Measurements from ENCODE around the gene MKLN1. TPM values are rescaled to one million over a fixed set of nuclear protein-coding genes. Genes with fewer than 3 reads are reported as not detected.

The MKLN1 gene
- total RNA-seq, 3 donors from 2014 or later, result 78.1 to 113 (median 80.3) TPM

DNA sequence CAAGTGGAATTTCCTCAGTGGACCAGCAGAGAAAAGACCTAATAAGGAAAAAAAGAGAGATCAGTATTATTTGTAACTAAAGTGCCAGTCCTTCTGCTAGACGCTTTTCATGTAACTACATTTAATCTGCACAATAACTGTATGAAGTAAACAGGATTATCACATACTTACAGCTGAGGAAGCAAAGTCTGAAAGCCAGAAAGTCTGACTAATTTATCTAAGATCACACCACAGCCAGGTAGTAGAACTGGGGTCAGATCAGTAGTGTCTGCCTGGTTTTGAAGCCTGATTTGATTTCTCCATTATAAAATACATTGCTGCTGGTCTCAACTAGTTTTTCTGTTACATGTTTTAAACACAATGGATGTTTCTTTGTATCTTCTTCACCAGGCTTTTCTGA, 159.5 kb downstream of the MKLN1 start:
- Histone ChIP-seq H3K27me3 (no peaks in the 10 kb centered on the region), H3K9me3 (no peaks in the 10 kb centered on the region), H3K27ac (no peak overlapping the region), H3K36me3 (no peaks in the 10 kb centered on the region), H3K4me3 (no peak overlapping the region), H3K4me1 (no peaks in the 10 kb centered on the region)
- no peak for TF ChIP-seq CTCF (IDR thresholded peaks at IDR 0.05)
- TF ChIP-seq POLR2A (IDR thresholded peaks at IDR 0.05), result no peak
- TF ChIP-seq POLR2AphosphoS5 (IDR thresholded peaks at IDR 0.05), result no peak
- no peak for DNase-seq (ENCODE audit: low spot score in 2 of 2)
- intact Hi-C loops (cut with DNase I; ENCODE audit: low total_unique reads), result no loop called here

- DNase-seq (ENCODE audit: low spot score in 2 of 2), result no peak
- Histone ChIP-seq H3K36me3 (no peaks in the 10 kb centered on the region), H3K9me3 (no peaks in the 10 kb centered on the region), H3K27me3 (no peaks in the 10 kb centered on the region), H3K4me1 (no peaks in the 10 kb centered on the region), H3K27ac (no peak overlapping the region), H3K4me3 (no peak overlapping the region)
- no peak for TF ChIP-seq POLR2AphosphoS5 (IDR thresholded peaks at IDR 0.05)
- peak in 1 of 3 donors; percentile 8 for TF ChIP-seq CTCF (IDR thresholded peaks at IDR 0.05)
- TF ChIP-seq POLR2A (IDR thresholded peaks at IDR 0.05), result no peak
- intact Hi-C loops (cut with DNase I; ENCODE audit: low total_unique reads), result no loop called here
Measured at GRCh38 chr7:131488361-131488760, 160.7 kb downstream of the MKLN1 start.

DNA sequence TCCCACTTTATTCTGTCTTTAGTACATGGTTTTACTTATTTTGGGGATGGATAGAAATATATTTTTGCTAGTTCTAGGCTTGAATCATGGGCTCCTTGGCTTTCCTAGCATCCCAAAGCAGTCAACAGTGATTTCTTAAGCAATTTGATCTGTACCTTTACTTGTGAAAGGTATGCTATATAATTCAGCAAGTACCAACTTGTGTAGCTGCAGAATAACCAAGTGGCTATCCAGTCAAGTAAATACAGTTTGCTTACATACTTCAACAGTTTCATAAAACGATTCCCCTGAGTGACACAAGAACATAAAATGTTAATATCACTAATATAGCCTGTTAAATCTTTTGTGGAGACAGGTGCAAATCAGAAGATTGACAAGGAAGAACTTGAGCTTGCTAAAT, 161.5 kb downstream of the MKLN1 start:
- Histone ChIP-seq H3K27me3 (no peaks in the 10 kb centered on the region), H3K27ac (no peak overlapping the region)
- intact Hi-C loops (cut with DNase I; ENCODE audit: low total_unique reads), result no loop called here

DNA sequence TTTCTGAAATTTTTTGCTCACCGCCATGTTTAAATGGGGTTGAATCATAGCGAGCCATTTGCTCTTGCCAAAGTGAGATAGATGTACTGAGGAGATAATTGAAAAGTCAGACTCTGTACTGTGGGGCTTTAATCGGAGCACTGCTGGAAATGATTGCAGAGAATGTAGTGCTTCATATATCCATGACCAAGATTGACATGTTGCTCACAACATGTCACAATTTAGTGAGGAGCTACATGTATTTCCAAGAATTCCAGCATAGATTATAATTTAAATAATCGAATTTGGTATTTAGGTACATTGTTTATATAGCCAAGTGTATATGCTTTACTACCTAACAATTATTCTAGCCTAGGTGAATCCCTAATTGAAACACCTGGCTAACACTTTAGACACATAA, 162.2 kb downstream of the MKLN1 start:
- Histone ChIP-seq H3K9me3 (no peaks in the 10 kb centered on the region), H3K27ac (no peak overlapping the region), H3K36me3 (no peaks in the 10 kb centered on the region), H3K4me1 (no peaks in the 10 kb centered on the region), H3K27me3 (no peaks in the 10 kb centered on the region), H3K4me3 (no peak overlapping the region)
- DNase-seq (ENCODE audit: low spot score in 2 of 2), result no peak
- no peak for TF ChIP-seq CTCF (IDR thresholded peaks at IDR 0.05)
- TF ChIP-seq POLR2AphosphoS5 (IDR thresholded peaks at IDR 0.05), result no peak
- no peak for TF ChIP-seq POLR2A (IDR thresholded peaks at IDR 0.05)
- intact Hi-C loops (cut with DNase I; ENCODE audit: low total_unique reads), result no loop called here

More for the DNA sequence above, 161.5 kb downstream of the MKLN1 start:
- TF ChIP-seq POLR2A (IDR thresholded peaks at IDR 0.05) (no peak), CTCF (IDR thresholded peaks at IDR 0.05) (no peak), POLR2AphosphoS5 (IDR thresholded peaks at IDR 0.05) (no peak)
- no peak for DNase-seq (ENCODE audit: low spot score in 2 of 2)
- Histone ChIP-seq H3K9me3 (no peaks in the 10 kb centered on the region), H3K4me1 (no peaks in the 10 kb centered on the region), H3K4me3 (no peak overlapping the region), H3K36me3 (no peaks in the 10 kb centered on the region)

DNA sequence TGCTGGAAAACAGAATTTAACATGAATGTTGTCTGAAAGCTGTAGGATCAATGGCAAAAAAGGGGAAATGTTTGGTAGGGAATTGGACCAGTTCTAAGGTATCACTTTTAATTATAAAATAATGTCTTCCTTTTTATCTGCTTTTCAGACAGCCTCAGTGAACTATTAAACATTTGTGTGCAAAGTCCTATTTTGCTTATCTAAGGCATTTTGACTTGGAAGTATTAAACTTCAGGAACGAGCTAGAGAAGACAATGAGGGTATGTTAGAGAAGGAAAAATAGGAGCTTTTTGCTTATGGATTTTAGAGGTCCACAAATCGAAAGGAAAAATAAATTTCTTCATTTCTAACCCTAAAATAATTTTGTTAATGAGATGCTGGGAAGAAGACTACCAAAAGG, 165.4 kb downstream of the MKLN1 start:
- no peak for DNase-seq (ENCODE audit: low spot score in 2 of 2)
- Histone ChIP-seq H3K9me3 (no peaks in the 10 kb centered on the region), H3K4me3 (no peak overlapping the region), H3K36me3 (no peaks in the 10 kb centered on the region), H3K4me1 (no peaks in the 10 kb centered on the region), H3K27ac (no peak overlapping the region), H3K27me3 (no peaks in the 10 kb centered on the region)
- intact Hi-C loops (cut with DNase I; ENCODE audit: low total_unique reads), result no loop called here
- TF ChIP-seq POLR2A (IDR thresholded peaks at IDR 0.05) (no peak), CTCF (IDR thresholded peaks at IDR 0.05) (no peak), POLR2AphosphoS5 (IDR thresholded peaks at IDR 0.05) (no peak)
